GM23338 (cell line): ENCODE data around the gene NAPG. TPM values are rescaled to one million over a fixed set of nuclear protein-coding genes. Genes with fewer than 3 reads are reported as not detected.
"Not testable (repeated sequence)": the region's sequence is repeated elsewhere in the genome, so short reads cannot be mapped to it uniquely, and the experiment has no call there.

Source experiments
- ATAC-seq: fragments of 200-7000 bp; cut with Tn5 transposase; 3 replicates; pipeline ENCODE4 v1.9.1; 2020
- DNase-seq: peaks from one replicate; pipeline ENCODE4 v3.0.0-alpha.2; 2015; ENCODE audit warnings: low spot score
- H2AFZ ChIP-seq: fragments of 200-600 bp; sonication (generic); 2 replicates; pipeline ENCODE4 v1.8.0; 2016; ENCODE audit warnings: antibody characterized with exemption, mild to moderate bottlenecking, moderate library complexity
- H3F3A ChIP-seq: fragments of 200-600 bp; sonication (generic); replicated peaks from 2 replicates; pipeline ENCODE4 v1.8.0; 2017; ENCODE audit warnings: antibody characterized with exemption, mixed run types, low read depth
- H3K27ac ChIP-seq: fragments of 200-600 bp; sonication (generic); 2 replicates; pipeline ENCODE4 v1.6.1; 2016; ENCODE audit warnings: low read depth
- H3K27me3 ChIP-seq: fragments of 200-600 bp; sonication (generic); 2 replicates; pipeline ENCODE4 v1.8.0; 2016; ENCODE audit warnings: mild to moderate bottlenecking, mixed run types, moderate library complexity; ENCODE audit not compliant: insufficient read depth
- H3K36me3 ChIP-seq: fragments of 200-600 bp; sonication (generic); 2 replicates; pipeline ENCODE4 v1.8.0; 2016; ENCODE audit warnings: mild to moderate bottlenecking; ENCODE audit not compliant: insufficient read depth
- H3K4me1 ChIP-seq: fragments of 200-600 bp; sonication (generic); 2 replicates; pipeline ENCODE4 v1.8.0; 2016; ENCODE audit warnings: mild to moderate bottlenecking, moderate library complexity; ENCODE audit not compliant: insufficient read depth
- H3K4me2 ChIP-seq: fragments of 200-600 bp; sonication (generic); 2 replicates; pipeline ENCODE4 v1.7.1; 2017; ENCODE audit warnings: mixed run types
- H3K4me3 ChIP-seq: fragments of 200-600 bp; sonication (generic); 2 replicates; pipeline ENCODE4 v1.6.1; 2016; ENCODE audit warnings: mixed run types
- H3K79me2 ChIP-seq: fragments of 200-600 bp; sonication (generic); replicated peaks from 2 replicates; pipeline ENCODE4 v1.8.0; 2017; ENCODE audit warnings: mild to moderate bottlenecking; ENCODE audit not compliant: insufficient read depth
- H3K9me2 ChIP-seq: fragments of 200-600 bp; sonication (generic); 2 replicates; pipeline ENCODE4 v1.8.0; 2017; ENCODE audit not compliant: insufficient read depth
- H4K20me1 ChIP-seq: fragments of 200-600 bp; sonication (generic); replicated peaks from 2 replicates; pipeline ENCODE4 v1.8.0; 2017; ENCODE audit warnings: mild to moderate bottlenecking; ENCODE audit not compliant: insufficient read depth
- H3K27ac Mint-ChIP-seq: 2 replicates; pipeline ENCODE4 v1.8.0; 2020; ENCODE audit warnings: inconsistent platforms, mild to moderate bottlenecking, moderate library complexity, mixed read lengths
- H3K27me3 Mint-ChIP-seq: 3 replicates; pipeline ENCODE4 v1.8.0; 2022; ENCODE audit warnings: low read depth, mild to moderate bottlenecking, moderate library complexity, mixed read lengths, inconsistent platforms; ENCODE audit not compliant: insufficient read depth, poor library complexity
- H3K36me3 Mint-ChIP-seq: 3 replicates; pipeline ENCODE4 v1.8.0; 2021; ENCODE audit warnings: low read depth, mild to moderate bottlenecking, inconsistent platforms, moderate library complexity, mixed read lengths
- H3K4me1 Mint-ChIP-seq: 3 replicates; pipeline ENCODE4 v1.8.0; 2020; ENCODE audit warnings: mild to moderate bottlenecking, inconsistent platforms, mixed read lengths
- H3K4me3 Mint-ChIP-seq: 3 replicates; pipeline ENCODE4 v1.8.0; 2021; ENCODE audit warnings: moderate library complexity, mild to moderate bottlenecking, inconsistent platforms, mixed read lengths
- H3K9me3 Mint-ChIP-seq: 3 replicates; pipeline ENCODE4 v1.8.0; 2020; ENCODE audit warnings: moderate library complexity, mild to moderate bottlenecking, inconsistent platforms, mixed read lengths
- CREB1 ChIP-seq: fragments of 250-450 bp; sonication (Bioruptor Pico); IDR thresholded peaks from 2 replicates; pipeline ENCODE4 v1.5.0; 2020; ENCODE audit warnings: low read depth, mild to moderate bottlenecking, moderate library complexity
- CTCF ChIP-seq, 2 experiments: fragments of 200-600 bp in 1 of 2; sonication (generic) in 1 of 2; conservative IDR thresholded peaks; 2 replicates each; pipeline versions ENCODE4 v1.5.1 to v1.6.1; 2016 to 2017; ENCODE audit warnings: antibody characterized with exemption in 2 of 2, low read depth in 2 of 2, mild to moderate bottlenecking in 2 of 2, moderate library complexity in 1 of 2
- ETS1 ChIP-seq: IDR thresholded peaks from 2 replicates; pipeline ENCODE4 v1.6.1; 2016; ENCODE audit warnings: antibody characterized with exemption
- EZH2 ChIP-seq: fragments of 200-600 bp; sonication (generic); IDR thresholded peaks from one replicate; pipeline ENCODE4 v1.8.0; 2017; ENCODE audit warnings: antibody characterized with exemption, mild to moderate bottlenecking, low read depth; ENCODE audit not compliant: unreplicated experiment
- EZH2phosphoT487 ChIP-seq: fragments of 200-600 bp; sonication (generic); IDR thresholded peaks from one replicate; pipeline ENCODE4 v1.8.1; 2018; ENCODE audit warnings: antibody characterized with exemption; ENCODE audit not compliant: unreplicated experiment
- JUNB ChIP-seq: IDR thresholded peaks from one replicate; pipeline ENCODE4 v1.6.1; 2016; ENCODE audit warnings: antibody characterized with exemption; ENCODE audit not compliant: unreplicated experiment
- NANOG ChIP-seq: IDR thresholded peaks from 2 replicates; pipeline ENCODE4 v1.6.1; 2016; ENCODE audit warnings: antibody characterized with exemption, borderline replicate concordance
- POLR2AphosphoS5 ChIP-seq: IDR thresholded peaks from 2 replicates; pipeline ENCODE4 v1.6.1; 2016; ENCODE audit warnings: antibody characterized with exemption, low read depth
- REST ChIP-seq: IDR thresholded peaks from one replicate; pipeline ENCODE4 v1.6.1; 2018; ENCODE audit warnings: antibody characterized with exemption; ENCODE audit not compliant: unreplicated experiment
- STAT1 ChIP-seq: IDR thresholded peaks from one replicate; pipeline ENCODE4 v1.6.1; 2016; ENCODE audit warnings: antibody characterized with exemption; ENCODE audit not compliant: unreplicated experiment
- ZNF114 ChIP-seq: fragments of 250-450 bp; sonication (Bioruptor Pico); IDR thresholded peaks from 2 replicates; pipeline ENCODE4 v1.5.0; 2020; ENCODE audit warnings: mild to moderate bottlenecking, moderate library complexity
- ZNF331 ChIP-seq: fragments of 250-450 bp; sonication (Bioruptor Pico); IDR thresholded peaks from 2 replicates; pipeline ENCODE4 v1.5.0; 2020; ENCODE audit warnings: low read depth, mild to moderate bottlenecking, moderate library complexity
- polyA plus RNA-seq: library from polyadenylated mRNA; unstranded; fragments of >200 nt; fragmentation: Nextera tagmentation; extraction: Ambion mirVana; gene quantifications from 2 replicates; pipeline ENCODE4 v1.2.1, GENCODE V29; 2016
- total RNA-seq: library from RNA; depleted of rRNA; stranded (reverse); fragments of >200 nt; shearing (Covaris generic); gene quantifications from 2 replicates; pipeline ENCODE4 v1.2.3, GENCODE V29; 2014

NAPG gene
- total and polyA plus RNA-seq, 2 experiments from 2014 or later = 26.8 to 40.1 TPM

GRCh38 chr18:10500038-10500437 is 25.8 kb upstream of the NAPG start:
- no peaks in the 10 kb centered on the region for H3K4me1 ChIP-seq
- no peaks in the 10 kb centered on the region for H3K27me3 ChIP-seq
- Mint-ChIP-seq H3K4me3 (no peak overlapping the region), H3K27me3 (no peaks in the 10 kb centered on the region), H3K36me3 (no peaks in the 10 kb centered on the region), H3K9me3 (peaks cover 4% of the 10 kb centered on the region; the same call in 1 of the 3 replicates), H3K4me1 (no peaks in the 10 kb centered on the region), H3K27ac (no peak overlapping the region)
- H2AFZ ChIP-seq = no peak overlapping the region
- no peaks in the 10 kb centered on the region for H3F3A ChIP-seq
- no peak overlapping the region for H3K27ac ChIP-seq
- H3K79me2 ChIP-seq = no peaks in the 10 kb centered on the region
- no peaks in the 10 kb centered on the region for H4K20me1 ChIP-seq
- H3K4me2 ChIP-seq = no peak overlapping the region
- H3K36me3 ChIP-seq = no peaks in the 10 kb centered on the region
- no peak overlapping the region for H3K4me3 ChIP-seq
- no peak for DNase-seq
- TF ChIP-seq STAT1 (no peak), NANOG (no peak), CREB1 (CRISPR knock-in tag) (no peak), EZH2 (no peak), JUNB (no peak)
- ATAC-seq = no peak
- H3K9me2 ChIP-seq = no peaks in the 10 kb centered on the region

GRCh38 chr18:10504723-10505122 is 21.1 kb upstream of the NAPG start:
- Mint-ChIP-seq H3K36me3 (peaks cover 26% of the 10 kb centered on the region), H3K27me3 (no peaks in the 10 kb centered on the region), H3K27ac (no peak overlapping the region), H3K9me3 (peaks cover 36% of the 10 kb centered on the region), H3K4me3 (no peak overlapping the region), H3K4me1 (no peaks in the 10 kb centered on the region)
- no peak overlapping the region for H3K4me2 ChIP-seq
- no peak overlapping the region for H2AFZ ChIP-seq
- H3F3A ChIP-seq = no peaks in the 10 kb centered on the region
- TF ChIP-seq EZH2 (no peak), ZNF114 (no peak), STAT1 (no peak), EZH2phosphoT487 (no peak), REST (no peak), ETS1 (no peak), CTCF (conservative IDR thresholded peaks at IDR 0.05; ENCODE audit: low read depth in 2 of 2) (no peak), NANOG (no peak), CREB1 (CRISPR knock-in tag) (no peak), JUNB (no peak), POLR2AphosphoS5 (no peak), ZNF331 (CRISPR knock-in tag) (no peak)
- no peaks in the 10 kb centered on the region for H3K27me3 ChIP-seq
- no peaks in the 10 kb centered on the region for H3K9me2 ChIP-seq
- H3K4me3 ChIP-seq = no peak overlapping the region
- no peaks in the 10 kb centered on the region for H3K36me3 ChIP-seq
- H3K79me2 ChIP-seq = no peaks in the 10 kb centered on the region
- no peaks in the 10 kb centered on the region for H4K20me1 ChIP-seq
- no peak overlapping the region for H3K27ac ChIP-seq
- no peak for ATAC-seq
- no peak for DNase-seq
- H3K4me1 ChIP-seq = no peaks in the 10 kb centered on the region

GRCh38 chr18:10505892-10506291 is 19.9 kb upstream of the NAPG start:
- H3K9me2 ChIP-seq, H3K36me3 ChIP-seq, H2AFZ ChIP-seq, H3F3A ChIP-seq, H3K4me1 ChIP-seq, H3K27me3 ChIP-seq, H3K27me3 Mint-ChIP-seq, H3K4me3 Mint-ChIP-seq, DNase-seq, H3K27ac Mint-ChIP-seq, H3K79me2 ChIP-seq, H3K4me2 ChIP-seq, H3K27ac ChIP-seq, ATAC-seq, H3K4me3 ChIP-seq, H4K20me1 ChIP-seq, H3K4me1 Mint-ChIP-seq: not testable (repeated sequence)
- Mint-ChIP-seq H3K36me3 (peaks cover 26% of the 10 kb centered on the region), H3K9me3 (peaks cover 36% of the 10 kb centered on the region)
